Endometrial microvascular endothelial cells (primary cell): ENCODE data around the gene STK17A. TPM values are rescaled to one million over a fixed set of nuclear protein-coding genes. Genes with fewer than 3 reads are reported as not detected.
"Not testable (repeated sequence)": the region's sequence is repeated elsewhere in the genome, so short reads cannot be mapped to it uniquely, and the experiment has no call there.

Experiments
- in situ Hi-C: cut with HindIII; loops from 2 replicates; pipeline ENCODE4 v1.10.0; 2017; ENCODE audit warnings: low sequenced_read_pairs, low pct_unique_long_range_greater_than_20kb; ENCODE audit errors: inconsistent ontology term
- total RNA-seq: library from RNA; depleted of rRNA; stranded (reverse); fragments of >200 nt; gene quantifications from one replicate; pipeline ENCODE4 v1.2.3, GENCODE V29; 2015; ENCODE audit errors: inconsistent ontology term

Gene STK17A
- total RNA-seq, 1 donor from 2014 or later: 56.6 TPM

GRCh38 chr7:43560742-43561330 lies 22.1 kb upstream of the STK17A start:
- in situ Hi-C loops: no loop called here

GRCh38 chr7:43562383-43562782 lies 20.5 kb upstream of the STK17A start:
- in situ Hi-C loops: no loop called here

- in situ Hi-C loops: no loop called here
Measured at GRCh38 chr7:43565786-43566185, 17.1 kb upstream of the STK17A start.

GRCh38 chr7:43568529-43568928 lies 14.4 kb upstream of the STK17A start:
- in situ Hi-C loops: no loop called here

GRCh38 chr7:43569424-43569823 lies 13.5 kb upstream of the STK17A start:
- in situ Hi-C loops: no loop called here

GRCh38 chr7:43570688-43571365 lies 12.1 kb upstream of the STK17A start:
- in situ Hi-C loops: no loop called here

GRCh38 chr7:43572516-43573049 lies 10.3 kb upstream of the STK17A start:
- in situ Hi-C loops: no loop called here

- in situ Hi-C loops: not testable (repeated sequence)
Measured at GRCh38 chr7:43573832-43574231, 9.1 kb upstream of the STK17A start.

GRCh38 chr7:43575506-43575905 lies 7.4 kb upstream of the STK17A start:
- in situ Hi-C loops: no loop called here

GRCh38 chr7:43576241-43576640 lies 6.7 kb upstream of the STK17A start:
- in situ Hi-C loops: no loop called here

- in situ Hi-C loops: no loop called here
Measured at GRCh38 chr7:43577485-43577951, 5.4 kb upstream of the STK17A start.

- in situ Hi-C loops: no loop called here
Measured at GRCh38 chr7:43583424-43584194, 701 bp downstream of the STK17A start.

- in situ Hi-C loops: no loop called here
Measured at GRCh38 chr7:43584195-43584586, 1.3 kb downstream of the STK17A start.

GRCh38 chr7:43584733-43585132 lies 1.8 kb downstream of the STK17A start:
- in situ Hi-C loops: not testable (repeated sequence)

- in situ Hi-C loops: no loop called here
Measured at GRCh38 chr7:43585562-43585961, 2.7 kb downstream of the STK17A start.

- in situ Hi-C loops: no loop called here
Measured at GRCh38 chr7:43586251-43586900, 3.5 kb downstream of the STK17A start.

- in situ Hi-C loops: no loop called here
Measured at GRCh38 chr7:43588477-43589132, 5.7 kb downstream of the STK17A start.

GRCh38 chr7:43589133-43589478 lies 6.2 kb downstream of the STK17A start:
- in situ Hi-C loops: no loop called here

GRCh38 chr7:43589728-43590127 lies 6.8 kb downstream of the STK17A start:
- in situ Hi-C loops: no loop called here
